ENCODE results near the gene KIAA0408. TPM values are rescaled to one million over a fixed set of nuclear protein-coding genes. Genes with fewer than 3 reads are reported as not detected.
A peak's percentile ranks its signal among the peaks of the same experiment; 100 is the strongest.
"Not testable (repeated sequence)": the region's sequence is repeated elsewhere in the genome, so short reads cannot be mapped to it uniquely, and the experiment has no call there.

KIAA0408 gene
- total RNA-seq, 1 donor from 2014 or later: 2.4 TPM

GRCh38 chr6:127428562-127428961, 30.6 kb downstream of the KIAA0408 start:
- ATAC-seq: not testable (repeated sequence)

GRCh38 chr6:127423921-127424320, 35.3 kb downstream of the KIAA0408 start:
- ATAC-seq: no peak
- intact Hi-C loops (cut with micrococcal nuclease): no loop called here
- DNase-seq: no peak

More at GRCh38 chr6:127428562-127428961, 30.6 kb downstream of the KIAA0408 start:
- DNase-seq; intact Hi-C loops (cut with micrococcal nuclease): not testable (repeated sequence)

GRCh38 chr6:127421164-127421563, 38.0 kb downstream of the KIAA0408 start:
- ATAC-seq; DNase-seq; intact Hi-C loops (cut with micrococcal nuclease): not testable (repeated sequence)

- intact Hi-C loops (cut with micrococcal nuclease): no loop called here
- DNase-seq: no peak
Observed at GRCh38 chr6:127420556-127420955, 38.6 kb downstream of the KIAA0408 start.

GRCh38 chr6:127415096-127415495, 44.1 kb downstream of the KIAA0408 start:
- intact Hi-C loops (cut with micrococcal nuclease): no loop called here
- DNase-seq (no peak), ATAC-seq (no peak)

More at GRCh38 chr6:127420556-127420955, 38.6 kb downstream of the KIAA0408 start:
- peak; percentile 90 for ATAC-seq

- ATAC-seq; DNase-seq; intact Hi-C loops (cut with micrococcal nuclease): not testable (repeated sequence)
Observed at GRCh38 chr6:127413123-127413522, 46.1 kb downstream of the KIAA0408 start.

- intact Hi-C loops (cut with micrococcal nuclease); DNase-seq: not testable (repeated sequence)
Observed at GRCh38 chr6:127412016-127412415, 47.2 kb downstream of the KIAA0408 start.

More at GRCh38 chr6:127412016-127412415, 47.2 kb downstream of the KIAA0408 start:
- not testable (repeated sequence) for ATAC-seq

Other genes starting within 250 kb of the KIAA0408 start
- 46.3 TPM for gene RNF146, start 192.5 kb downstream of the KIAA0408 start, total RNA-seq
- gene ECHDC1, start 115.8 kb downstream of the KIAA0408 start, total RNA-seq: 43.4 TPM
- gene C6orf58, start 117.8 kb upstream of the KIAA0408 start, total RNA-seq: not detected

Data from left ventricle myocardium superior (tissue), 1 donor.